Nephron (organoid): ENCODE data around the gene LOXL3.

Source experiments
- H3K27ac Mint-ChIP-seq, 3 experiments: 2 replicates each; pipeline ENCODE4 v1.8.0; 2020; ENCODE audit warnings: mixed read lengths in 3 of 3, mild to moderate bottlenecking in 2 of 3, moderate library complexity in 1 of 3
- H3K27me3 Mint-ChIP-seq: 2 replicates; pipeline ENCODE4 v1.8.0; 2021; ENCODE audit warnings: low read depth, mild to moderate bottlenecking, moderate library complexity, mixed read lengths
- H3K36me3 Mint-ChIP-seq: 2 replicates; pipeline ENCODE4 v1.8.0; 2020; ENCODE audit warnings: low read depth, mixed read lengths
- H3K4me1 Mint-ChIP-seq: 2 replicates; pipeline ENCODE4 v1.8.0; 2020; ENCODE audit warnings: mixed read lengths
- H3K4me3 Mint-ChIP-seq, 3 experiments: 2 replicates each; pipeline ENCODE4 v1.8.0; 2020; ENCODE audit warnings: mild to moderate bottlenecking in 3 of 3, mixed read lengths in 3 of 3, moderate library complexity in 2 of 3
- H3K9me3 Mint-ChIP-seq: 2 replicates; pipeline ENCODE4 v1.8.0; 2020; ENCODE audit warnings: mixed read lengths
- TF ChIP-seq, protein P1 (sequence below), 3 experiments: fragments of 200-600 bp; sonication (generic); IDR thresholded peaks; one replicate each; pipeline ENCODE4 v1.5.0; 2021; ENCODE audit warnings: antibody characterized with exemption in 3 of 3; ENCODE audit not compliant: unreplicated experiment in 3 of 3

LOXL3 gene

GRCh38 chr2:74511104-74511989, 42.4 kb downstream of the LOXL3 start:
- peaks cover 13% of the 10 kb centered on the region for H3K36me3 Mint-ChIP-seq
- H3K4me3 Mint-ChIP-seq = no peak overlapping the region
- peaks cover 98% of the 10 kb centered on the region for H3K27me3 Mint-ChIP-seq
- H3K27ac Mint-ChIP-seq = no peak overlapping the region
- no peaks in the 10 kb centered on the region for H3K9me3 Mint-ChIP-seq
- H3K4me1 Mint-ChIP-seq = peaks cover 17% of the 10 kb centered on the region
- TF ChIP-seq, protein P1, sequence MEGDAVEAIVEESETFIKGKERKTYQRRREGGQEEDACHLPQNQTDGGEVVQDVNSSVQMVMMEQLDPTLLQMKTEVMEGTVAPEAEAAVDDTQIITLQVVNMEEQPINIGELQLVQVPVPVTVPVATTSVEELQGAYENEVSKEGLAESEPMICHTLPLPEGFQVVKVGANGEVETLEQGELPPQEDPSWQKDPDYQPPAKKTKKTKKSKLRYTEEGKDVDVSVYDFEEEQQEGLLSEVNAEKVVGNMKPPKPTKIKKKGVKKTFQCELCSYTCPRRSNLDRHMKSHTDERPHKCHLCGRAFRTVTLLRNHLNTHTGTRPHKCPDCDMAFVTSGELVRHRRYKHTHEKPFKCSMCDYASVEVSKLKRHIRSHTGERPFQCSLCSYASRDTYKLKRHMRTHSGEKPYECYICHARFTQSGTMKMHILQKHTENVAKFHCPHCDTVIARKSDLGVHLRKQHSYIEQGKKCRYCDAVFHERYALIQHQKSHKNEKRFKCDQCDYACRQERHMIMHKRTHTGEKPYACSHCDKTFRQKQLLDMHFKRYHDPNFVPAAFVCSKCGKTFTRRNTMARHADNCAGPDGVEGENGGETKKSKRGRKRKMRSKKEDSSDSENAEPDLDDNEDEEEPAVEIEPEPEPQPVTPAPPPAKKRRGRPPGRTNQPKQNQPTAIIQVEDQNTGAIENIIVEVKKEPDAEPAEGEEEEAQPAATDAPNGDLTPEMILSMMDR (IDR thresholded peaks at IDR 0.05; ENCODE audit: unreplicated experiment in 3 of 3) = no peak

DNA sequence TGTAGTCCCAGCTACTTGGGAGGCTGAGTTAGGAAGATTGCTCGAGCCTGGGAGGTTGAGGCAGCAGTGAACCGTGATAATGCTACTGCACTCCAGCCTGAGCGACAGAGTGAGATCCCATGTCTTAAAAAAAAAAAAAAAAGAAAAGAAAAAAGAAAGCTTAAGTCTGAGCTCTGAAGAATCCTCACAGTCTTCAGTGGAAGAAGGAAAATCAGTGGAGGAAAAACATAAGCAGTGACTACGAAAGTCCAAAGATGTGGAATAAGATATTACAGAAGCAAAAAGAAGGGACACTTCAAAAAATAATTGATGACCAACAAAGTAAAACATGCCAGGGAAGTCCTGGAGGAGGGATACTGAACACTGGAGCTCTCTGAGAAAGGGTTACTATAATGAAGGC, 43.5 kb downstream of the LOXL3 start:
- peaks cover 18% of the 10 kb centered on the region for H3K4me1 Mint-ChIP-seq
- peaks cover 94% of the 10 kb centered on the region for H3K27me3 Mint-ChIP-seq
- peaks cover 19% of the 10 kb centered on the region for H3K36me3 Mint-ChIP-seq
- TF ChIP-seq, protein P1 (IDR thresholded peaks at IDR 0.05; ENCODE audit: unreplicated experiment in 3 of 3) = no peak
- H3K9me3 Mint-ChIP-seq = no peaks in the 10 kb centered on the region
- H3K27ac Mint-ChIP-seq = no peak overlapping the region
- H3K4me3 Mint-ChIP-seq = no peak overlapping the region

GRCh38 chr2:74507926-74508520, 45.7 kb downstream of the LOXL3 start:
- TF ChIP-seq, protein P1 (IDR thresholded peaks at IDR 0.05; ENCODE audit: unreplicated experiment in 3 of 3) = no peak
- Mint-ChIP-seq H3K4me1 (peaks cover 34% of the 10 kb centered on the region), H3K36me3 (peaks cover 31% of the 10 kb centered on the region), H3K9me3 (no peaks in the 10 kb centered on the region), H3K27me3 (peaks cover 95% of the 10 kb centered on the region), H3K27ac (peak overlapping the region; percentile 100), H3K4me3 (peak overlapping the region; percentile 98 to 100 (median 99))

DNA sequence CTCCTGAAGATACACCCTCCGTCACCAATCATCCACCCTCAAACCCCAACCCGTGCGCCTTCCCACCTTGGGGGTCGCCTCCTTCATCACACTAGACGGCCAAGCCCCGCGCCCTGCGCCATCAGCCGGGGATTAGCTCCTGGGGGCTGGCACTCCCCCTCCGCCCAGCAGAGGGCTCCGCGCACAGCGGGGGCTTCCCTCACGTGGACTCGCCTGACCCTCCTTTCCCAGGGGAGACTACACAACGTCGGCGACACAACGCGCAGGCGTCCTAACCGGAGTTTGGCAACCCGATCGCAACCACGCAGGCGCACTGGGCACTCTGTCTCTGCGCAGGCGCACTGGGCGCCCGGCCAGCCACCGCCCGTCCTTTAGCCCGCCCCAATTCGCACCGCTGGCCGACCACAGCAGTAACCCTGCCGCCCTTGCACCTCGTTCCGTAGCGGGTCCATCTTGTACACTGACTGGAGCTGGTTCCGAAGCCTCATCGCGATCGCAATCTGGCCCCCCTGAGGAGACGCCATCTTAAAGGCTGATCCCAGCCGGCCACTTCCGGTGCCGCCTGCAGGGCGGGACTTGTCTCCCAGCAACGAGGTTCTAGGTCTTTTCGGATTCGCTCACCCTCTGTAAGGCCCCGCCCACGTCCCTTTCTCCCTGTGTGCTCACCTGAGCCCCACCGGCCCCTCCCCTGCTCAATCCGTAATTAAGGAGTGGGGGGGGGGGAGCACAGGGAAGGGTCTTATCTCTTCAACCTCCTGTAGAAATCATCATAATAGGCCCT, 46.4 kb downstream of the LOXL3 start, which contains the start of gene PCGF1:
PCGF1 (minus strand) TSS at position 551 of the 781 bp plus-strand sequence; CDS start at position 524, 27 bp downstream.
- peaks cover 95% of the 10 kb centered on the region for H3K27me3 Mint-ChIP-seq
- H3K4me3 Mint-ChIP-seq = peak within 1 kb of the TSS; percentile 98 to 100 (median 99)
- TF ChIP-seq, protein P1 (IDR thresholded peaks at IDR 0.05; ENCODE audit: unreplicated experiment in 3 of 3) = peak; percentile 50 to 60 (median 58)
- peaks cover 31% of the 10 kb centered on the region for H3K36me3 Mint-ChIP-seq
- H3K4me1 Mint-ChIP-seq = peaks cover 38% of the 10 kb centered on the region
- H3K9me3 Mint-ChIP-seq = no peaks in the 10 kb centered on the region
- peak within 1 kb of the TSS; percentile 100 for H3K27ac Mint-ChIP-seq

GRCh38 chr2:74505448-74506246, 48.1 kb downstream of the LOXL3 start:
- Mint-ChIP-seq H3K4me3 (peak overlapping the region; percentile 77 to 99 (median 81)), H3K27me3 (peaks cover 95% of the 10 kb centered on the region), H3K36me3 (peaks cover 31% of the 10 kb centered on the region), H3K4me1 (peaks cover 55% of the 10 kb centered on the region), H3K27ac (no peak overlapping the region), H3K9me3 (no peaks in the 10 kb centered on the region)
- TF ChIP-seq, protein P1 (IDR thresholded peaks at IDR 0.05; ENCODE audit: unreplicated experiment in 3 of 3) = no peak
